Loucy (cell line): ENCODE results near the gene NEDD4L.
"Not testable (repeated sequence)": the region's sequence is repeated elsewhere in the genome, so short reads cannot be mapped to it uniquely, and the experiment has no call there.

Experiments
- CTCF ChIP-seq: fragments of 200-600 bp; sonication (generic); conservative IDR thresholded peaks from 2 replicates; pipeline ENCODE4 v1.5.1; 2014; ENCODE audit warnings: mild to moderate bottlenecking, antibody characterized with exemption, low read length
- EZH2phosphoT487 ChIP-seq: fragments of 200-600 bp; IDR thresholded peaks from 2 replicates; pipeline ENCODE4 v1.6.1; 2018; ENCODE audit warnings: antibody characterized with exemption, mild to moderate bottlenecking, moderate library complexity, borderline replicate concordance

- not testable (repeated sequence) for TF ChIP-seq CTCF, EZH2phosphoT487
These were observed 221.5 kb downstream of the NEDD4L start for GRCh38 chr18:58265489-58265888.
